Uterus (tissue), 4 donors: ENCODE data around the gene KAT7. TPM values are rescaled to one million over a fixed set of nuclear protein-coding genes. Genes with fewer than 3 reads are reported as not detected.

Source experiments
- DNase-seq, 2 donors: peaks; one replicate each; pipeline ENCODE4 v3.0.0-alpha.2; 2019 to 2020
- H3K27ac ChIP-seq, 2 donors: fragments of 200-600 bp; sonication (generic); 1 replicate in 1 of 2; 2 replicates in 1 of 2; pipeline ENCODE4 v1.5.1; 2016 to 2018
- H3K27me3 ChIP-seq, 2 donors: fragments of 200-600 bp; sonication (generic); one replicate each; pipeline ENCODE4 v1.5.1; 2018 to 2019; ENCODE audit warnings: control low read depth in 1 of 2
- H3K36me3 ChIP-seq, 2 donors: fragments of 200-600 bp; sonication (generic); one replicate each; pipeline ENCODE4 v1.5.1; 2019; ENCODE audit warnings: control low read depth in 1 of 2
- H3K4me1 ChIP-seq, 2 donors: fragments of 200-600 bp; sonication (generic); one replicate each; pipeline ENCODE4 v1.5.1; 2018 to 2019; ENCODE audit warnings: control low read depth in 1 of 2
- H3K4me3 ChIP-seq, 2 donors: fragments of 200-600 bp; sonication (generic); 1 replicate in 1 of 2; 2 replicates in 1 of 2; pipeline ENCODE4 v1.5.1; 2018 to 2019; ENCODE audit warnings: mild to moderate bottlenecking in 1 of 2
- H3K9me3 ChIP-seq, 2 donors: fragments of 200-600 bp; sonication (generic); one replicate each; pipeline ENCODE4 v1.5.1; 2019; ENCODE audit warnings: control low read depth in 1 of 2
- CTCF ChIP-seq, 4 experiments: fragments of 200-600 bp in 2 of 4; fragments of 450-650 bp in 2 of 4; sonication (generic) in 2 of 4; IDR thresholded peaks; one replicate each; pipeline ENCODE4 v1.5.1; 2016 to 2019; ENCODE audit warnings: antibody characterized with exemption in 4 of 4, mild to moderate bottlenecking in 2 of 4, moderate library complexity in 1 of 4
- POLR2A ChIP-seq, 2 donors: fragments of 450-650 bp; IDR thresholded peaks; one replicate each; pipeline ENCODE4 v1.6.1; 2016; ENCODE audit warnings: antibody characterized with exemption in 2 of 2, mild to moderate bottlenecking in 1 of 2, moderate library complexity in 1 of 2
- intact Hi-C: fragments of 100-400 bp; cut with DNase I; formaldehyde crosslinking; loops from one replicate; pipeline ENCODE4 v1.15.1; 2023; ENCODE audit warnings: low total_unique reads
- total RNA-seq, 4 donors: library from RNA; depleted of rRNA in 3 of 4; stranded (reverse); fragments of >200 nt in 3 of 4; gene quantifications; one replicate each; pipeline versions ENCODE4 v1.1.0 to v1.2.4, GENCODE V29; 2014 to 2023
- donor health status: DM: yes; HTN: yes; CAD: no.

The KAT7 gene
- total RNA-seq, 4 donors from 2014 or later = 16.8 to 117 (median 40.8) TPM

- H3K27me3 ChIP-seq = no peaks in the 10 kb centered on the region
- intact Hi-C loops = no loop called here
- no peaks in the 10 kb centered on the region for H3K36me3 ChIP-seq
- no peaks in the 10 kb centered on the region for H3K9me3 ChIP-seq
- no peak overlapping the region for H3K27ac ChIP-seq
- H3K4me1 ChIP-seq = peaks cover 0 to 11% of the 10 kb centered on the region in 2 donors
- TF ChIP-seq CTCF (IDR thresholded peaks at IDR 0.05) = no peak
- TF ChIP-seq POLR2A (IDR thresholded peaks at IDR 0.05) = no peak
- DNase-seq = no peak
- no peak overlapping the region for H3K4me3 ChIP-seq
These were observed 58.6 kb downstream of the KAT7 start for GRCh38 chr17:49846938-49847712.

DNA sequence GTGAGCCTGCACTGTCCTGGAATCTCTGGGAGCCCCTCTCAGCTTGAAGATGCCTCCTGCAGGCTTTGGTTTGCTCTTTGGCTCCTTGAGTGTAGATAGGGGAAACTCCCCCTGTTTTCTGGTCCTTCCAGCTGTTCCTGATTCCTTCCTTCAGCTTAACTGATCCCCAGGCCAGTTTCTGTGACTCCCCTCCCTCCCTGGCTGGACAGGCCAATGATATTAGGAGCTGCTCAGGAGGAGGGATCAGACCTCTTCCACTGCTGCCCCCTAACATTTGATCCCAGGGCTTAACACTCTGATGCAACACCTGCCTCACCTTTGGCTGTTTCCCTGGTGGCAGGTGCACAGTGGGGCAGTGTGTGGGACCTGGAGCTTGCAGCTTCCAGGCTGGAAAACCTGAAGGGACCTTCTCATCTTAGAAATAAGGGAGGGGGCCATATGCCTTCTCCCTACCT lies 59.6 kb downstream of the KAT7 start, which contains the start of gene TAC4:
Gene TAC4 (minus strand): TSS at position 51 of the 455 bp plus-strand sequence. CDS start 52 bp downstream, outside the sequence.
- no peaks in the 10 kb centered on the region for H3K27me3 ChIP-seq
- no peak within 1 kb of the TSS for H3K27ac ChIP-seq
- H3K4me3 ChIP-seq = no peak within 1 kb of the TSS
- TF ChIP-seq POLR2A (IDR thresholded peaks at IDR 0.05) (no peak), CTCF (IDR thresholded peaks at IDR 0.05) (no peak)
- intact Hi-C loops = no loop called here
- H3K4me1 ChIP-seq = peaks cover 0 to 11% of the 10 kb centered on the region in 2 donors
- H3K9me3 ChIP-seq = no peaks in the 10 kb centered on the region
- no peaks in the 10 kb centered on the region for H3K36me3 ChIP-seq
- DNase-seq = no peak

- H3K4me1 ChIP-seq = peaks cover 0 to 11% of the 10 kb centered on the region in 2 donors
- H3K36me3 ChIP-seq = no peaks in the 10 kb centered on the region
- no peaks in the 10 kb centered on the region for H3K27me3 ChIP-seq
- DNase-seq = no peak
- intact Hi-C loops = no loop called here
- no peak overlapping the region for H3K4me3 ChIP-seq
- no peaks in the 10 kb centered on the region for H3K9me3 ChIP-seq
- TF ChIP-seq POLR2A (IDR thresholded peaks at IDR 0.05) (no peak), CTCF (IDR thresholded peaks at IDR 0.05) (no peak)
- no peak overlapping the region for H3K27ac ChIP-seq
These were observed 60.3 kb downstream of the KAT7 start for GRCh38 chr17:49848739-49849138.

DNA sequence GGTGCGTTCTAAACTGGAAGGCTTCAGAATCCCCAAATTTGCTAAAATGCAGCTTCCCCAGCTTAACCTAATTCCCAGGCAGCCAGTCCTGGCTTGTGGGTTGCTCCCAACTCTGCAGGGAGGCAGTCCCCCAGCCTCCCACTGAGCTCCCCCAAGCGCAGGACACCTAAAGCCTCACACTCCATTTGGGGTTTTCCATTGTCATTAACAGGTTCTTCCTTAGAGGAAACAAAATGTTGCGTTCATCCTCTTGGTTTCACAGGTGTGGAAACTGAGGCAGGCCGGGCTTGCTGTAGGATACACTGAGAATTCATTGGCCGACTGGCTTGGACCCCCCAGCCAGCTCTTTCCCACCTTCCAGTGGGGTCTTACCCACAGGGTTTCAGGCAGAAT lies 61.7 kb downstream of the KAT7 start:
- intact Hi-C loops = no loop called here
- H3K27ac ChIP-seq = no peak overlapping the region

More for the DNA sequence above, 61.7 kb downstream of the KAT7 start:
- Histone ChIP-seq H3K9me3 (no peaks in the 10 kb centered on the region), H3K4me3 (no peak overlapping the region), H3K36me3 (no peaks in the 10 kb centered on the region), H3K27me3 (no peaks in the 10 kb centered on the region), H3K4me1 (peaks cover 0 to 11% of the 10 kb centered on the region in 2 donors)
- TF ChIP-seq CTCF (IDR thresholded peaks at IDR 0.05) = no peak
- no peak for DNase-seq
